WTC11 (cell line): ENCODE measurements around the gene DOCK1. TPM values are rescaled to one million over a fixed set of nuclear protein-coding genes. Genes with fewer than 3 reads are reported as not detected.

Experiments
- ATAC-seq: fragments of 200-7000 bp; cut with Tn5 transposase; 2 replicates; pipeline ENCODE4 v1.10.0; 2021; ENCODE audit warnings: mild to moderate bottlenecking, moderate library complexity
- CTCF ChIA-PET: fragments of 300-600 bp; sonication (Branson Sonifier 250); formaldehyde crosslinking; loops from one replicate; lab custom pipeline; 2021; ENCODE audit warnings: antibody characterized with exemption; lab: Charles Lee
- POLR2A ChIA-PET: fragments of 350-600 bp; sonication (Branson Sonifier 250); formaldehyde crosslinking; loops from one replicate; lab custom pipeline; 2021; ENCODE audit warnings: antibody characterized with exemption; lab: Charles Lee
- DNase-seq: peaks from one replicate; pipeline ENCODE4 v3.0.0; 2021; ENCODE audit warnings: low spot score
- H3K27ac Mint-ChIP-seq: 2 replicates; pipeline ENCODE4 v1.8.0; 2021; ENCODE audit warnings: mixed read lengths
- H3K27me3 Mint-ChIP-seq: 2 replicates; pipeline ENCODE4 v1.8.0; 2021; ENCODE audit warnings: low read depth, mild to moderate bottlenecking, moderate library complexity, mixed read lengths
- H3K36me3 Mint-ChIP-seq: 2 replicates; pipeline ENCODE4 v1.8.0; 2021; ENCODE audit warnings: mixed read lengths
- H3K4me1 Mint-ChIP-seq: 2 replicates; pipeline ENCODE4 v1.8.0; 2022; ENCODE audit warnings: mixed read lengths
- H3K4me3 Mint-ChIP-seq: 2 replicates; pipeline ENCODE4 v1.8.0; 2021; ENCODE audit warnings: mild to moderate bottlenecking, moderate library complexity, mixed read lengths
- H3K9me3 Mint-ChIP-seq: 2 replicates; pipeline ENCODE4 v1.8.0; 2021; ENCODE audit warnings: mixed read lengths
- AFF4 ChIP-seq: sonication (generic); formaldehyde crosslinking; IDR thresholded peaks from 2 replicates; pipeline ENCODE4 v1.8.1; 2023; ENCODE audit warnings: mild to moderate bottlenecking, missing genetic modification reagents, borderline replicate concordance
- AR ChIP-seq: fragments of 250-450 bp; sonication (Bioruptor Pico); IDR thresholded peaks from 2 replicates; pipeline ENCODE4 v1.9.0; 2021; ENCODE audit warnings: mild to moderate bottlenecking
- ATF1 ChIP-seq: sonication (generic); formaldehyde crosslinking; IDR thresholded peaks from 2 replicates; pipeline ENCODE4 v1.8.1; 2023; ENCODE audit warnings: mild to moderate bottlenecking, moderate library complexity, missing genetic modification reagents
- ATF2 ChIP-seq: sonication (generic); formaldehyde crosslinking; IDR thresholded peaks from 2 replicates; pipeline ENCODE4 v1.8.1; 2022; ENCODE audit warnings: low read depth, missing genetic modification reagents, borderline replicate concordance
- CBFB ChIP-seq: sonication (generic); formaldehyde crosslinking; IDR thresholded peaks from 2 replicates; pipeline ENCODE4 v1.8.1; 2022; ENCODE audit warnings: mild to moderate bottlenecking, low read depth, missing genetic modification reagents
- CREM ChIP-seq: sonication (generic); formaldehyde crosslinking; IDR thresholded peaks from 2 replicates; pipeline ENCODE4 v1.8.1; 2022; ENCODE audit warnings: mild to moderate bottlenecking, missing genetic modification reagents, moderate library complexity
- CTCF ChIP-seq: fragments of 200-600 bp; IDR thresholded peaks from 2 replicates; pipeline ENCODE4 v1.8.0; 2022; ENCODE audit warnings: antibody characterized with exemption
- E2F1 ChIP-seq: sonication (generic); formaldehyde crosslinking; IDR thresholded peaks from 2 replicates; pipeline ENCODE4 v1.8.0; 2022; ENCODE audit warnings: mild to moderate bottlenecking, missing genetic modification reagents
- FOXJ3 ChIP-seq: sonication (generic); formaldehyde crosslinking; IDR thresholded peaks from 2 replicates; pipeline ENCODE4 v1.9.0; 2021; ENCODE audit warnings: missing genetic modification reagents, mild to moderate bottlenecking, borderline replicate concordance
- HMGA2 ChIP-seq: fragments of 250-450 bp; sonication (Bioruptor Pico); IDR thresholded peaks from 2 replicates; pipeline ENCODE4 v1.4.0; 2021; ENCODE audit warnings: mild to moderate bottlenecking, moderate library complexity
- NR1H2 ChIP-seq: sonication (generic); formaldehyde crosslinking; IDR thresholded peaks from 2 replicates; pipeline ENCODE4 v1.9.0; 2021; ENCODE audit warnings: mild to moderate bottlenecking, moderate library complexity, missing genetic modification reagents
- TEAD1 ChIP-seq: sonication (generic); formaldehyde crosslinking; IDR thresholded peaks from 2 replicates; pipeline ENCODE4 v1.8.0; 2022; ENCODE audit warnings: mild to moderate bottlenecking, missing genetic modification reagents
- TP53 ChIP-seq: sonication (generic); formaldehyde crosslinking; IDR thresholded peaks from 2 replicates; pipeline ENCODE4 v1.8.1; 2023; ENCODE audit warnings: mild to moderate bottlenecking, missing genetic modification reagents
- ZMAT4 ChIP-seq: fragments of 250-450 bp; sonication (Bioruptor Pico); IDR thresholded peaks from 2 replicates; pipeline ENCODE4 v1.9.0; 2021; ENCODE audit warnings: mild to moderate bottlenecking
- ZNF121 ChIP-seq: sonication (generic); formaldehyde crosslinking; IDR thresholded peaks from 2 replicates; pipeline ENCODE4 v1.8.0; 2023; ENCODE audit warnings: missing genetic modification reagents
- ZNF138 ChIP-seq: sonication (generic); formaldehyde crosslinking; conservative IDR thresholded peaks from 2 replicates; pipeline ENCODE4 v1.8.1; 2022; ENCODE audit warnings: mild to moderate bottlenecking, moderate library complexity, missing genetic modification reagents
- ZNF232 ChIP-seq: sonication (generic); formaldehyde crosslinking; IDR thresholded peaks from 2 replicates; pipeline ENCODE4 v1.8.0; 2022; ENCODE audit warnings: mild to moderate bottlenecking, missing genetic modification reagents
- ZNF416 ChIP-seq: fragments of 250-450 bp; sonication (Bioruptor Pico); IDR thresholded peaks from 2 replicates; pipeline ENCODE4 v1.9.0; 2021; ENCODE audit warnings: mild to moderate bottlenecking, inconsistent platforms
- ZNF425 ChIP-seq: fragments of 250-450 bp; sonication (Bioruptor Pico); conservative IDR thresholded peaks from 2 replicates; pipeline ENCODE4 v1.9.0; 2021; ENCODE audit warnings: mild to moderate bottlenecking
- total RNA-seq: library from RNA; stranded (reverse); gene quantifications from 3 replicates; pipeline ENCODE4 v1.2.3, GENCODE V29; 2021

Gene DOCK1
- total RNA-seq, 1 experiment from 2014 or later, result 52.1 TPM

- TF ChIP-seq ATF2 (no peak), CBFB (CRISPR knock-in tag) (no peak), ZNF121 (CRISPR knock-in tag) (no peak), CTCF (no peak), E2F1 (no peak), ZMAT4 (CRISPR knock-in tag) (no peak), NR1H2 (CRISPR knock-in tag) (no peak), AR (no peak), TEAD1 (CRISPR knock-in tag) (no peak), TP53 (CRISPR knock-in tag) (no peak), CREM (CRISPR knock-in tag) (no peak), ZNF138 (CRISPR knock-in tag) (no peak)
Measured at GRCh38 chr10:127440371-127440770, 535.1 kb downstream of the DOCK1 start (continued).

GRCh38 chr10:127441350-127442219 is 536.4 kb downstream of the DOCK1 start:
- Mint-ChIP-seq H3K4me1 (peaks cover 24% of the 10 kb centered on the region), H3K4me3 (no peak overlapping the region), H3K27ac (peak overlapping the region; percentile 53), H3K27me3 (no peaks in the 10 kb centered on the region), H3K9me3 (peaks cover 18% of the 10 kb centered on the region), H3K36me3 (peaks cover 56% of the 10 kb centered on the region)
- ATAC-seq (peak; percentile 89), DNase-seq (peak; percentile 44)
- no peak for TF ChIP-seq FOXJ3 (CRISPR knock-in tag)
- ChIA-PET CTCF (interaction anchor here (0.6 to 1.2 kb wide), 3 partner anchors 11 to 254 kb away, joined by 3 to 4 read pairs (median 3); partner anchors contain the start of gene INSYN2A), POLR2A (no interaction called here)

GRCh38 chr10:127442220-127442525 is 536.9 kb downstream of the DOCK1 start:
- no peak for DNase-seq
- ChIA-PET POLR2A (no interaction called here), CTCF (no interaction called here)
- H3K27ac Mint-ChIP-seq, result no peak overlapping the region; the same call in 1 of the 2 replicates
- peaks cover 60% of the 10 kb centered on the region for H3K36me3 Mint-ChIP-seq
- H3K27me3 Mint-ChIP-seq, result no peaks in the 10 kb centered on the region
- ATAC-seq, result no peak
- H3K9me3 Mint-ChIP-seq, result peaks cover 18% of the 10 kb centered on the region
- H3K4me1 Mint-ChIP-seq, result peaks cover 27% of the 10 kb centered on the region
- no peak overlapping the region for H3K4me3 Mint-ChIP-seq
- TF ChIP-seq ZNF425 (CRISPR knock-in tag) (no peak), HMGA2 (CRISPR knock-in tag) (no peak), ATF1 (CRISPR knock-in tag) (no peak), AFF4 (CRISPR knock-in tag) (no peak), ZNF416 (no peak), ZNF232 (CRISPR knock-in tag) (no peak)
